ENCODE measurements around the gene KLHDC7A. TPM values are rescaled to one million over a fixed set of nuclear protein-coding genes. Genes with fewer than 3 reads are reported as not detected.

The KLHDC7A gene
- total RNA-seq, 1 donor from 2014 or later, result not detected

GRCh38 chr1:18469514-18469913 lies 11.2 kb upstream of the KLHDC7A start:
- DNase-seq (ENCODE audit: low spot score), result no peak
- intact Hi-C loops (cut with DNase I), result no loop called here

GRCh38 chr1:18470671-18471355 lies 9.9 kb upstream of the KLHDC7A start:
- intact Hi-C loops (cut with DNase I), result no loop called here
- peak; percentile 22 for DNase-seq (ENCODE audit: low spot score)

- intact Hi-C loops (cut with DNase I), result no loop called here
- DNase-seq (ENCODE audit: low spot score), result no peak
Measured at GRCh38 chr1:18473195-18473815, 7.4 kb upstream of the KLHDC7A start.

GRCh38 chr1:18474559-18475175 lies 6.1 kb upstream of the KLHDC7A start:
- intact Hi-C loops (cut with DNase I), result no loop called here
- no peak for DNase-seq (ENCODE audit: low spot score)

- intact Hi-C loops (cut with DNase I), result no loop called here
Measured at GRCh38 chr1:18475234-18475905, 5.4 kb upstream of the KLHDC7A start.

GRCh38 chr1:18479454-18479853 lies 1.3 kb upstream of the KLHDC7A start:
- DNase-seq (ENCODE audit: low spot score), result no peak
- intact Hi-C loops (cut with DNase I), result no loop called here

More at GRCh38 chr1:18475234-18475905, 5.4 kb upstream of the KLHDC7A start:
- DNase-seq (ENCODE audit: low spot score), result no peak

GRCh38 chr1:18481190-18481920 lies 625 bp downstream of the KLHDC7A start:
- intact Hi-C loops (cut with DNase I), result no loop called here
- DNase-seq (ENCODE audit: low spot score), result peak; percentile 43

- intact Hi-C loops (cut with DNase I), result no loop called here
- peak; percentile 71 for DNase-seq (ENCODE audit: low spot score)
Measured at GRCh38 chr1:18481921-18482701, 1.4 kb downstream of the KLHDC7A start.

GRCh38 chr1:18482721-18483425 lies 2.1 kb downstream of the KLHDC7A start:
- intact Hi-C loops (cut with DNase I), result no loop called here

GRCh38 chr1:18484276-18484675 lies 3.5 kb downstream of the KLHDC7A start:
- no peak for DNase-seq (ENCODE audit: low spot score)
- intact Hi-C loops (cut with DNase I), result no loop called here

More at GRCh38 chr1:18482721-18483425, 2.1 kb downstream of the KLHDC7A start:
- peak; percentile 58 for DNase-seq (ENCODE audit: low spot score)

- intact Hi-C loops (cut with DNase I), result no loop called here
- peak; percentile 38 for DNase-seq (ENCODE audit: low spot score)
Measured at GRCh38 chr1:18484721-18485120, 4.0 kb downstream of the KLHDC7A start.

GRCh38 chr1:18485227-18485626 lies 4.5 kb downstream of the KLHDC7A start:
- no peak for DNase-seq (ENCODE audit: low spot score)
- intact Hi-C loops (cut with DNase I), result no loop called here

- DNase-seq (ENCODE audit: low spot score), result peak; percentile 58
- intact Hi-C loops (cut with DNase I), result no loop called here
Measured at GRCh38 chr1:18486195-18486594, 5.5 kb downstream of the KLHDC7A start.

- intact Hi-C loops (cut with DNase I), result no loop called here
- no peak for DNase-seq (ENCODE audit: low spot score)
Measured at GRCh38 chr1:18489417-18490143, 8.8 kb downstream of the KLHDC7A start.

GRCh38 chr1:18491168-18491567 lies 10.4 kb downstream of the KLHDC7A start:
- intact Hi-C loops (cut with DNase I), result no loop called here
- no peak for DNase-seq (ENCODE audit: low spot score)

GRCh38 chr1:18494304-18494703 lies 13.6 kb downstream of the KLHDC7A start:
- intact Hi-C loops (cut with DNase I), result no loop called here
- DNase-seq (ENCODE audit: low spot score), result no peak

GRCh38 chr1:18495635-18496034 lies 14.9 kb downstream of the KLHDC7A start:
- DNase-seq (ENCODE audit: low spot score), result no peak
- intact Hi-C loops (cut with DNase I), result no loop called here

GRCh38 chr1:18496056-18496455 lies 15.3 kb downstream of the KLHDC7A start:
- intact Hi-C loops (cut with DNase I), result no loop called here
- DNase-seq (ENCODE audit: low spot score), result no peak

All from cardiac septum (tissue), 1 donor.